Activated T-helper 1 cell treated with anti-CD3 and anti-CD28 coated beads, Interleukin-12 subunit alpha, Interleukin-12 subunit beta, Interleukin-2, Interleukin-4 antibody, amounts not matched to agents 30 ng/mL and 10 ng/mL and 1 ng/mL, durations not matched to agents 14 hours and 24 hours and 36 hours (primary cell): ENCODE results near the gene APC2. TPM values are rescaled to one million over a fixed set of nuclear protein-coding genes. Genes with fewer than 3 reads are reported as not detected.

ENCODE experiments used
- DNase-seq: peaks from one replicate; pipeline ENCODE4 v3.0.0; 2021; ENCODE audit warnings: low spot score
- H3K27ac Mint-ChIP-seq: one replicate; pipeline ENCODE4 v1.8.0; 2021; ENCODE audit warnings: mild to moderate bottlenecking, mixed read lengths
- H3K27me3 Mint-ChIP-seq: one replicate; pipeline ENCODE4 v1.8.0; 2022; ENCODE audit warnings: mild to moderate bottlenecking, moderate library complexity, mixed read lengths; ENCODE audit not compliant: insufficient read depth
- H3K36me3 Mint-ChIP-seq: one replicate; pipeline ENCODE4 v1.8.0; 2021; ENCODE audit warnings: low read depth, mixed read lengths
- H3K4me1 Mint-ChIP-seq: one replicate; pipeline ENCODE4 v1.8.0; 2021; ENCODE audit warnings: low read depth, mixed read lengths
- H3K4me3 Mint-ChIP-seq: one replicate; pipeline ENCODE4 v1.8.0; 2021; ENCODE audit warnings: mild to moderate bottlenecking, moderate library complexity, mixed read lengths
- H3K9me3 Mint-ChIP-seq: one replicate; pipeline ENCODE4 v1.8.0; 2021; ENCODE audit warnings: mixed read lengths
- intact Hi-C: fragments of 100-400 bp; cut with micrococcal nuclease; formaldehyde crosslinking; loops from one replicate; pipeline ENCODE4 v1.15.1; 2024
- total RNA-seq: library from RNA; stranded (reverse); gene quantifications from 2 replicates; pipeline ENCODE4 v1.2.3, GENCODE V29; 2022

The APC2 gene
- total RNA-seq, 1 donor from 2014 or later, result 0.16 TPM

DNA sequence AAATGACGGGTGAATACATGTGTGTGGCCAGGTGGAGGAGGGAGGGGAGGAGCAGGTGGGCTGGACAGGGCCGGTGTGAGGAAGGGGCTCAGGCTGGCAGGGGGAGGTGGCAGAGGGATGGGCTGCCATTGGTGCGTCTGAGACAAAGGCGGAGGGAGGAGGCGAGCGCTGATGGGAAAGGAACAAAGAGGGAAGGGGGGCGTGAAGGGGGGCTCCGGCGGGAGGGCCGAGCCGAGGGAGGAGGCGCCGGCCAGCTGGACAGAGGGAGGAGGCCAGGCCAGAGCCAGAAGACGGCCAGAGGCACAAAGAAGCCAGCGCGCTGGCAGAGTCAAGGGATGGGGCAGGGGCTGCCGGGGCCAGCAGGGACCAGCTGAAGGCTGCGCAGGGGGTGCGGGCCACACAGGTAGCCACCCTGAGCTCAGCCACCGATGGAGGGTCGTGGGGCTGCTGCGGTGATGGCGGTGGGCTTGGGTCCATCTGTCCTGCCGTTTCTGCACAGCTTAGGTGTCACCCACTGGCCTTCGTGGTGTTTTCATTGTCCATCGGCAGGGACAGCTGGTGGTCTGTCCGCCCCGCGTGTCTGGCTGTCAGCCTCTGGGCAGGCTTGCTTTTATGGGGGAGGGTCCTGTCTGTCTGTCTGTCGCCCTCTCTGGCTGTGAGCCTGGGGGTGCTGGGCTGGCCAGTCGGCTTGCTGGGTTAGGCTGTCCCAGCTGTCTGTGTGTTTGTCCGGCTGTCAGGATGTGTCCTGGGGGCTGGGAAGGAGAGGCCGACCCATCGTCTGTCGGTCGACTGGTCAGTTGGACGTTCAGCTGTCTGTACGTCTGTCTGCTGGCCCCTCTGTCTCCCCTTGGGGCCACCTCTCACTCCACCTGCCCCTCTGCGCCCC lies 2.2 kb downstream of the APC2 start:
- H3K27me3 Mint-ChIP-seq, result peaks cover 52% of the 10 kb centered on the region
- DNase-seq, result no peak
- peaks cover 12% of the 10 kb centered on the region for H3K4me1 Mint-ChIP-seq
- intact Hi-C loops, result no loop called here
- no peak overlapping the region for H3K4me3 Mint-ChIP-seq
- no peaks in the 10 kb centered on the region for H3K9me3 Mint-ChIP-seq
- no peak overlapping the region for H3K27ac Mint-ChIP-seq
- H3K36me3 Mint-ChIP-seq, result no peaks in the 10 kb centered on the region

DNA sequence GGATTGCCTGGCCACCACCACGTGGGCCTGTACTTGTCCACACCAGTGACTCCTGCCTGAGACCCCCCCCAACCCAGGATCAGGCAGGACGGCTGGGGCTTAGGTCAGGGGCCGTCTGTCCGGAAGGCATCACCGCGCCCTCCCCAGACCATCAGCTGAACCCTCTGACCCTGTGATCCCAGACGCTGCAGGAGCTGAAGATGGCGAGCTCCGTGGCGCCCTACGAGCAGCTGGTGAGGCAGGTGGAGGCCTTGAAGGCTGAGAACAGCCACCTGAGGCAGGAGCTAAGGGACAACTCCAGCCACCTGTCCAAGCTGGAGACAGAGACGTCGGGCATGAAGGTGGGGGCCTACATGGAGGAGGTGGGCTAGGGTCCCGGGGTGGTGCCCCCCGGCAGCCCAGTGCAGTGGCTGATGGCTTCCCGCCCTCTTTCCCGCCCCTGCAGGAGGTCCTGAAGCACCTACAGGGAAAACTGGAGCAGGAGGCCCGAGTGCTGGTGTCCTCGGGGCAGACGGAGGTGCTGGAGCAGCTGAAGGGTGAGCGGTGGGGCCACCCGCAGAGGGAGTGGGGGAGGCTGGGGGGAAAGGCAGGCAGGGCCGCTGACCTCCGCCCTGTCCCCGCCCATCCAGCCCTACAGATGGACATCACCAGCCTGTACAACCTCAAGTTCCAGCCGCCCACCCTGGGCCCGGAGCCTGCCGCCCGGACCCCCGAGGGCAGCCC lies 3.0 kb downstream of the APC2 start:
- H3K27ac Mint-ChIP-seq, result no peak overlapping the region
- intact Hi-C loops, result no loop called here
- peaks cover 50% of the 10 kb centered on the region for H3K27me3 Mint-ChIP-seq
- no peaks in the 10 kb centered on the region for H3K36me3 Mint-ChIP-seq
- no peak for DNase-seq
- no peaks in the 10 kb centered on the region for H3K9me3 Mint-ChIP-seq
- H3K4me3 Mint-ChIP-seq, result no peak overlapping the region
- peaks cover 12% of the 10 kb centered on the region for H3K4me1 Mint-ChIP-seq

DNA sequence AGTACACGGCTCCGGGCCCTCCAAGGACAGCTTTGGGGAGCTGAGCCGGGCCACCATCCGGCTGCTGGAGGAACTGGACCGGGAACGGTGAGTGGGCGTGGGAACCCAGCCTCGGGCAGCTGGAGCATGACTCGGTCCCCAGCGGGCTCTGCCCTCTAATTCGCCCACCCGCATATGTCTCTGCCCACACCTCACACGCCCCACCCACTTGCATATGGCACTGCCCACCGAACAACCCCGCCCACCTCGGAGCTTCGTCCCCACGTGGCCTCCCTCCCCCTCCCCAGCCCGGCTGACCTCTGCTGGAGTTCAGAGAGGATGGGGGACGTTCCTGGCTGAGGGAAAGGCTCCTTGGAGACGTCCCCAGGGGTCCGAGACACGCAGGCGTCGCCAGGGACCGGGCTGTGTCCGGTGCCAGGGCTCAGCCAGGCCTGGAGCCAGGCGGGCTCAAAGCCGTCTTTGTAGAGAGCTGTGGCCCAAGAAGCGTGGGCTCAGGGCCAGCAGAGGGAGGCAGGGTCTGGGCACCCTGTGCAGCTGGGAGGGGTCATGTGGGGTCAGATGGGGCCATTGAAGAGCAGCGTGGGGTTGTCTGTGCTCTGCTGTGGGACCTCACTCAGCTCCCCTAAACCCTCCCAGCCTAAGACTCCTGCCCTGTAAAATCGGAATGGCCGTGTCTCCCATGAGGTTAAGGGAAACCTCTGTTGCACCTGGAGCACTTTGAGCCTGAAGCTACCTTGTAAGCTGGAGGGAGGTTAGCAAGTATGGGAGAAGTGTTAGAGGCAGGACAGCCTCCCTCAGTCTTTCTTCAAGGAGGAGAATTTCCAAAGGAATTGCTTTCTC lies 3.8 kb downstream of the APC2 start:
- peaks cover 47% of the 10 kb centered on the region for H3K27me3 Mint-ChIP-seq
- DNase-seq, result no peak
- intact Hi-C loops, result loop anchor here (2.0 kb wide), 1 partner anchor 17 kb away; no protein-coding TSS in a partner anchor
- no peak overlapping the region for H3K27ac Mint-ChIP-seq
- no peaks in the 10 kb centered on the region for H3K36me3 Mint-ChIP-seq
- H3K9me3 Mint-ChIP-seq, result no peaks in the 10 kb centered on the region
- H3K4me3 Mint-ChIP-seq, result no peak overlapping the region
- peaks cover 12% of the 10 kb centered on the region for H3K4me1 Mint-ChIP-seq

DNA sequence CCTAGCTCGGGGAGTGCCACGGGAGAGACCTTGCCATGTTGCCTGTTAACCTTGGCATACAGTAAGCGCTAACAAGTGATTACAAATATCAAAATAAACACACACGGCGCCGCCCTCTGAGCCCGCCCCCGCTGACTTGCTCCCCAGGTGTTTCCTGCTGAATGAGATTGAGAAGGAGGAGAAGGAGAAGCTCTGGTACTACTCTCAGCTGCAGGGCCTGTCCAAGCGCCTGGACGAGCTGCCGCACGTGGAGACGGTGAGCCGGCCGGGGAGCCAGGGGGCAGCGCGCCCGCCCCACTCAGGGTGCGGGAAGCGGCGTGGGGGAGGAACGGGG lies 5.0 kb downstream of the APC2 start:
- peaks cover 47% of the 10 kb centered on the region for H3K27me3 Mint-ChIP-seq
- no peaks in the 10 kb centered on the region for H3K36me3 Mint-ChIP-seq
- no peak for DNase-seq
- H3K4me3 Mint-ChIP-seq, result no peak overlapping the region
- peaks cover 5% of the 10 kb centered on the region for H3K4me1 Mint-ChIP-seq
- H3K9me3 Mint-ChIP-seq, result no peaks in the 10 kb centered on the region
- H3K27ac Mint-ChIP-seq, result no peak overlapping the region
- intact Hi-C loops, result loop anchor here (1.0 to 2.0 kb wide), 2 partner anchors 10 to 16 kb away; no protein-coding TSS in a partner anchor

DNA sequence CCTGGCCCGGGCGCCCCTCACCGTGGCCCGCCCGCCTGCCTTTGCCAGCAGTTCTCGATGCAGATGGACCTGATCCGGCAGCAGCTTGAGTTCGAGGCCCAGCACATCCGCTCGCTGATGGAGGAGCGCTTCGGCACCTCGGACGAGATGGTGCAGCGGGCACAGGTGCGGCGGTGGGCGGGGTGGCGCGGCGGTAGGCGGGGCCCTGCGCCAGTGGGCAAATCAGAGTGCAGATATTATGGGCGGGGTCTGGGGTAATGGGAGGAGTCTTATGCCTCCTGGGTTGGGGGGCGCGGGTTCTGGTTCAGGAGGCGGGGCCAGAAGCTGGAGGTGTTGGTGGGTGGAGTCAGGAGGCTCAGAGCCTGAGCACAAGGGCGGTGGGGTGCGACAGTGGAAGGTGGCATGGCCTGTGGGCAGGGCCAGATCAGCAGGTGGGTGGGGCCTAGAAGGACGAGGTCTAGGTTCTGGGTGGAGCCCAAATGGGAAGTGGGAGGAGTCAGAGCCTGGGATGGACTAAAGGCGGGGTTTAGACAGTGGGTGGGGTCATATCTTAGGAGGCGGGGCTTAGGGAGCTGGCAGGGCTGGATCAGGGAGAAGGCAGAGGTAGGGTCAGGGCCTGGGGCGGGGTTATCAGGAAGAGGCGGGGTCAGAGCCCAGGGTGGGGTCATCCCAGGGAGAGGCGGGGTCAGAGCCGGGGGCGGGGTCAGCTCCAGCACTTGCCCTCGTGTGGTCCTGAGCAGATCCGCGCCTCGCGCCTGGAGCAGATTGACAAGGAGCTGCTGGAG lies 5.6 kb downstream of the APC2 start:
- H3K36me3 Mint-ChIP-seq, result no peaks in the 10 kb centered on the region
- peaks cover 5% of the 10 kb centered on the region for H3K4me1 Mint-ChIP-seq
- peaks cover 44% of the 10 kb centered on the region for H3K27me3 Mint-ChIP-seq
- DNase-seq, result peak; percentile 49
- intact Hi-C loops, result loop anchor here (1.0 to 2.0 kb wide), 2 partner anchors 10 to 15 kb away; no protein-coding TSS in a partner anchor
- H3K9me3 Mint-ChIP-seq, result no peaks in the 10 kb centered on the region
- H3K27ac Mint-ChIP-seq, result peak overlapping the region; percentile 2
- no peak overlapping the region for H3K4me3 Mint-ChIP-seq

DNA sequence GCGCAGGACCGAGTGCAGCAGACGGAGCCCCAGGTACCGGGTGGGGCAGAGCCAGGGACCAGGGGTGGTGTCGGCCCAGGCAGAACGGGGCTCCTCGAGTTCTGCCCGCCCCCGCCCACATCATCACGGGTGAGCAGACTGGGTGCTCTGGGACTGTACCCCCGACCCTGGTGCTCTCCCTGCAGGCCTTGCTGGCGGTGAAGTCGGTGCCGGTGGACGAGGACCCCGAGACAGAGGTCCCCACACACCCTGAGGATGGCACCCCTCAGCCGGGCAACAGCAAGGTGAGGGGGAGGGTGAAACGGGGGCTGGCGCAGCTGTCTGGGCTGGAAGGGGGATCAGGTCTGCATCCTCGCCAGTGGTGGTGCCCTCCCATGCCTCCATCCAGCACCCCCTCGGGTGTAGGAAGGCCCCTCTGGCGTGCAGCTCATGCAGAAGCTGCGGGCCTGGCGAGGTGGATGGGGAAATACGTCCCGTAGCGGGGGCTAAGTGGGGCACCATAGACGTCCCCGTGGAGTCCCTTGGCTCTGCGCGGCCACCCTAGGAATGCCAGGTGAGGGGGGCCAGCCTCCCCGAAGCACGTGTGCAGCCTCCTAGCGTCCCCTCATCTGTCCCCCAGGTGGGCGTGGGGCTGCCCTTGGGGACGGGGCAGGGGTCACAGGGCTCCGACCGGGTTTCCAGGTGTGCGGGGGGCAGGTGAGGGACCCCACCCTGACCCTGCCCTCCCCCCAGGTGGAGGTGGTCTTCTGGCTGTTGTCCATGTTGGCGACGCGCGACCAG lies 6.4 kb downstream of the APC2 start:
- H3K4me1 Mint-ChIP-seq, result peaks cover 5% of the 10 kb centered on the region
- no peak overlapping the region for H3K27ac Mint-ChIP-seq
- no peak overlapping the region for H3K4me3 Mint-ChIP-seq
- intact Hi-C loops, result no loop called here
- H3K9me3 Mint-ChIP-seq, result no peaks in the 10 kb centered on the region
- H3K27me3 Mint-ChIP-seq, result peaks cover 37% of the 10 kb centered on the region
- no peaks in the 10 kb centered on the region for H3K36me3 Mint-ChIP-seq
- DNase-seq, result no peak

DNA sequence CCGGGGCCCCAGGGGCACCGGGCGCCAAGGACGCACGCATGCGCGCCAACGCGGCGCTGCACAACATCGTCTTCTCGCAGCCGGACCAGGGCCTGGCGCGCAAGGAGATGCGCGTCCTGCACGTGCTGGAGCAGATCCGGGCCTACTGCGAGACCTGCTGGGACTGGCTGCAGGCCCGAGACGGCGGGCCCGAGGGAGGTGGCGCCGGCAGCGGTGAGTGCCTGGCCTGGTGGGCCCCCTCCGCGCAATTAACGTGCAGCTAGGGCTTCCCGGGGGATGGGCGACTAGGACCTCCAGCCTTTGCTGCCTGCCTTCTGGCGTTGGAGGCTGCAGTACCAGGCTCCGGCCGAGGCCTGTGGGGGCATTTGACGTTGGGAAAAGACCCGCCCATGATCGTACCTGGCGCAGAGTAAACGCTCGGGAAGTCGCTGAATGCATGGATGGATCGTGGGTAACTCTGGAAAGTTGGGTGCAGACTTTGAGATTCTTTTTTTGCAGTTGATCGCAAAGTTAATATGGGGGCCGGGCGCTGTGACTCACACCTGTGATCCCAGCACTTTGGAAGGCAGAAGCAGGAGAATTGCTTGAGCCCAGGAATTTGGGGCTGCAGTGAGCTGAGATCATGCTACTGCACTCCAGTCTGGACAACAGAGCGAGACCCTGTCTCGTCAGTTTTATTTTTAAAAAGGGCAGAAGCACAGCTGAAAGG lies 7.3 kb downstream of the APC2 start:
- Mint-ChIP-seq H3K9me3 (no peaks in the 10 kb centered on the region), H3K4me1 (peaks cover 5% of the 10 kb centered on the region), H3K4me3 (no peak overlapping the region), H3K27ac (no peak overlapping the region), H3K36me3 (no peaks in the 10 kb centered on the region), H3K27me3 (peaks cover 37% of the 10 kb centered on the region)
- intact Hi-C loops, result no loop called here
- no peak for DNase-seq

DNA sequence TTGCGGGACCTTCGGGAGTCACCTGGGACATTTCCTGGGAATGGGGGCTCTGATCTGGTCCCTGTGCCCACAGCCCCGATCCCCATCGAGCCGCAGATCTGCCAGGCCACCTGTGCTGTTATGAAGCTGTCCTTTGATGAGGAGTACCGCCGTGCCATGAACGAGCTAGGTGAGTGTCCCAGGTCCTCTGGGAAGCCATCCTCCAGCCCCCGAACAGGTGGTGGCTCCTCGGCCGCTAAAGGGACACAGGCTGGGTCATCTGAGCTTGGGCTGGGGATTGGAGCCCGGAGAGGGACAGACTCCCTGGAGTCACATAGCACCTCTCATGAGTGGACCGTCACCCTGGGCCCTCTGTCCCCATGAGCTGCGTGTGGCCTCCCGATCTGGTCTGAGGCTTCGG lies 8.0 kb downstream of the APC2 start:
- no peak for DNase-seq
- no peak overlapping the region for H3K27ac Mint-ChIP-seq
- no peaks in the 10 kb centered on the region for H3K9me3 Mint-ChIP-seq
- H3K27me3 Mint-ChIP-seq, result peaks cover 36% of the 10 kb centered on the region
- intact Hi-C loops, result no loop called here
- peaks cover 5% of the 10 kb centered on the region for H3K4me1 Mint-ChIP-seq
- H3K4me3 Mint-ChIP-seq, result no peak overlapping the region
- no peaks in the 10 kb centered on the region for H3K36me3 Mint-ChIP-seq

DNA sequence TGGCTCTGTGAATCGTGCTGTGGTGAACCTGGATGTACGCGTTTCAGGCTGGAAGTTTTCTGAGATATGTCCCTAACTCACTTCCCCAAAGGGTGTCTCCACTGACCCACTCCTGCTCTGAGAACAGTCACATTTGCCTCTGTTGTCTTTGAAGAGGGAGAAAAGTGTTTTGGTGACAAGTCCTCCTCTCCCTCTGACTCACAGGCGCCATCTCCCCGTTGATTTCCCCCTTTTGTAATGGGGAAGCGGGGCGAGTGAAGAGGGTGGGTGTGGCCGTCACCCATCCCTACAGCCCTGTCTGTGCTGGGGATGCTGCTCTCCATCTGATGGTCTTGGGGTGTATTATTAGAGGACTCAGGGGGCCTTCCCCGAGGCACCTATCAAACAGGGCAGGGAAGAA lies 9.6 kb downstream of the APC2 start:
- intact Hi-C loops, result no loop called here
- no peak overlapping the region for H3K27ac Mint-ChIP-seq
- no peaks in the 10 kb centered on the region for H3K36me3 Mint-ChIP-seq
- H3K4me1 Mint-ChIP-seq, result peaks cover 5% of the 10 kb centered on the region
- H3K9me3 Mint-ChIP-seq, result no peaks in the 10 kb centered on the region
- no peak for DNase-seq
- no peak overlapping the region for H3K4me3 Mint-ChIP-seq
- peaks cover 28% of the 10 kb centered on the region for H3K27me3 Mint-ChIP-seq

DNA sequence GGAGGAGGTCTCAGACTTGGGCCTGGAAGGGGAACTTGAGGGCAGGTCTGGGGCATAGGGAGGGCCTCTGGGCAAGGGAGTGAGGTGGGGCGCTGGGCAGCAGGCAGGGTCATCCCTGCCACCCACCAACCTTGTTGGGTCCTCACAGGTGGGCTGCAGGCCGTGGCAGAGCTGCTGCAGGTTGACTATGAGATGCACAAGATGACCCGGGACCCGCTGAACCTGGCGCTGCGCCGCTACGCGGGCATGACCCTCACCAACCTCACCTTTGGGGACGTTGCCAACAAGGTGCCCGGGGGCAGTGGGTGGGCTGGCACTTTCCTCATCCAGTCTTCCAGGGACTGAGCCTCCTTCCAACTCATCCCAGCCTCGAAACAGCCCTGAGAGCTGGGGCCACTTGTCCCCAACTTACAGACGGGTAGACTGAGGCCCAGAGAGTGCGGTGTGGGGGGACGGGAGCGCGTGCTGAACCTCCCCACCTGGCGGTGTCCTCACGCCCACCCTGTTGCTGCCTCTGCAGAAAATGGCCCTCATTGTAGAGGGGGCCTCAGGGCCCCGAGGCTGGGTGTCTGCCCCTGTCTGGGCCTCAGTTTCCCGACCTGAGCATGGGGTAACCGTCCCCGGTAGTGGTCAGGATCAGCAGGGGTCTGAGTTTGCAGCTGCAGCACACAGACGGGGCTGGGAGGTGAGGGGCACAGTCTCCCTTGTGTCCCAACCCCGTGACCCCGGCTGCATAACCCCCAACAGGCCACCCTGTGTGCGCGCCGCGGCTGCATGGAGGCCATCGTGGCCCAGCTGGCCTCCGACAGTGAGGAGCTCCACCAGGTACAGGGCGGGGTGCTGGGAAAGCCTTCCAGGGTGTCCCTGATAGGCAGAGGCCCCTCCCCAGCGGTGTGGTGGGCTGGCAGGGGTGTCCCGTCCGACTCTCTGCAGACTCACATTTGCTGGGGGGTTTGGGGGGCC lies 10.4 kb downstream of the APC2 start:
- H3K27ac Mint-ChIP-seq, result no peak overlapping the region
- peaks cover 26% of the 10 kb centered on the region for H3K27me3 Mint-ChIP-seq
- intact Hi-C loops, result no loop called here
- DNase-seq, result no peak
- no peaks in the 10 kb centered on the region for H3K9me3 Mint-ChIP-seq
- peaks cover 5% of the 10 kb centered on the region for H3K4me1 Mint-ChIP-seq
- no peak overlapping the region for H3K4me3 Mint-ChIP-seq
- H3K36me3 Mint-ChIP-seq, result no peaks in the 10 kb centered on the region
